ENCODE measurements around the gene STXBP3.

DNA sequence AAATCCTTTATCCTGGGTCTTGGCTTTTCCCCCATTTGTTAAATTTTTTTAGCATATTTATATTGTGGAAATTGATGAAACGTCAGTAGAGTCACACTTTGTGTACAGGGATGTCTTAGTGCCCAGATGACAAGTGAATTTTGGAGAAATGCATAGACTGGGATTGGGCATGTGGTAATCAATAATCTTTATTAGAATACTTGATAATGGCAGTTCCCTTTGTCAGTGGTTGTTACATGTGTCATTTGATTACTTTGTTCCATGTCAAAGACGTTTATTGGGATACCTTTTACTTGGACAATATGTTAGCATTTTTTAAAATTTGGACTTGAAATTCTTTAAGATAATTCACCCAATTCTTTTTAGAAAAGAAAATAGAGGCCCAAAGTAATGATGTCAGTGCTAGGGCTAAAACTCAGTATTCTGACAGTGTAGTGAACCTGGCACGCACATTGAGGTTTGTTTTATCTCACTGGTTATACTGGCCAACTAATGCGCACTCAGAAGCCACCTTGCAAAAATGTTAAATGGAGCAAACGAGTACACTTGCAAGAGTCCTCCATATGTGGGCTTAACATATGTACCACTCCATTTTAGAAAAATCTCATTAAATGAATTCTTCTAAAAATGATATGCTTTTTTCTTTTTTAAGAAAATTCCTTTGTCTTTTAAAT lies 45.2 kb upstream of the STXBP3 start:
- TF ChIP-seq, protein P1, sequence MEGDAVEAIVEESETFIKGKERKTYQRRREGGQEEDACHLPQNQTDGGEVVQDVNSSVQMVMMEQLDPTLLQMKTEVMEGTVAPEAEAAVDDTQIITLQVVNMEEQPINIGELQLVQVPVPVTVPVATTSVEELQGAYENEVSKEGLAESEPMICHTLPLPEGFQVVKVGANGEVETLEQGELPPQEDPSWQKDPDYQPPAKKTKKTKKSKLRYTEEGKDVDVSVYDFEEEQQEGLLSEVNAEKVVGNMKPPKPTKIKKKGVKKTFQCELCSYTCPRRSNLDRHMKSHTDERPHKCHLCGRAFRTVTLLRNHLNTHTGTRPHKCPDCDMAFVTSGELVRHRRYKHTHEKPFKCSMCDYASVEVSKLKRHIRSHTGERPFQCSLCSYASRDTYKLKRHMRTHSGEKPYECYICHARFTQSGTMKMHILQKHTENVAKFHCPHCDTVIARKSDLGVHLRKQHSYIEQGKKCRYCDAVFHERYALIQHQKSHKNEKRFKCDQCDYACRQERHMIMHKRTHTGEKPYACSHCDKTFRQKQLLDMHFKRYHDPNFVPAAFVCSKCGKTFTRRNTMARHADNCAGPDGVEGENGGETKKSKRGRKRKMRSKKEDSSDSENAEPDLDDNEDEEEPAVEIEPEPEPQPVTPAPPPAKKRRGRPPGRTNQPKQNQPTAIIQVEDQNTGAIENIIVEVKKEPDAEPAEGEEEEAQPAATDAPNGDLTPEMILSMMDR (IDR thresholded peaks at IDR 0.05), result no peak
- no peak for TF ChIP-seq ZFX (IDR thresholded peaks at IDR 0.05; ENCODE audit: borderline replicate concordance)
